B cell (primary cell): ENCODE results near the gene ERC1. TPM values are rescaled to one million over a fixed set of nuclear protein-coding genes. Genes with fewer than 3 reads are reported as not detected.

ENCODE experiments used
- ATAC-seq: fragments of 200-7000 bp; cut with Tn5 transposase; one replicate; pipeline ENCODE4 v1.10.0; 2021; ENCODE audit warnings: low read depth, mild to moderate bottlenecking, moderate number of reproducible peaks, moderate library complexity
- CTCF ChIA-PET: fragments of 350-600 bp; sonication (Branson Sonifier 250); formaldehyde crosslinking; loops from one replicate; lab custom pipeline; 2021; ENCODE audit warnings: antibody characterized with exemption, inconsistent platforms; lab: Charles Lee
- POLR2A ChIA-PET: fragments of 350-600 bp; sonication (Branson Sonifier 250); formaldehyde crosslinking; loops from one replicate; lab custom pipeline; 2021; ENCODE audit warnings: antibody characterized with exemption; lab: Charles Lee
- DNase-seq: peaks from one replicate; pipeline ENCODE4 v3.0.0; 2013
- H2AFZ ChIP-seq: 2 replicates; pipeline ENCODE4 v1.6.1; 2012; ENCODE audit warnings: mild to moderate bottlenecking, low read depth, low read length; ENCODE audit not compliant: insufficient read depth, poor library complexity, severe bottlenecking
- H3K27ac ChIP-seq, 2 donors: 1 replicate in 1 of 2; 2 replicates in 1 of 2; pipeline ENCODE4 v1.5.1; 2012 to 2013; ENCODE audit warnings: low read length in 2 of 2, mild to moderate bottlenecking in 2 of 2, moderate library complexity in 1 of 2
- H3K27me3 ChIP-seq, 4 experiments: fragments of 200-600 bp in 1 of 4; sonication (generic) in 1 of 4; replicated peaks in 1 of 4; 1 replicate in 2 of 4; 2 replicates in 2 of 4; pipeline versions ENCODE4 v1.6.1 to v1.7.0; 2013 to 2016; ENCODE audit warnings: low read length in 3 of 4, mild to moderate bottlenecking in 2 of 4, mixed read lengths in 1 of 4, moderate library complexity in 1 of 4; ENCODE audit not compliant: insufficient read depth in 4 of 4, control insufficient read depth in 3 of 4; ENCODE audit errors: control extremely low read depth in 1 of 4
- H3K36me3 ChIP-seq, 2 experiments: replicated peaks in 1 of 2; 1 replicate in 1 of 2; 2 replicates in 1 of 2; pipeline versions ENCODE4 v1.6.1 to v1.7.1; 2013; ENCODE audit warnings: low read length in 1 of 2; ENCODE audit not compliant: insufficient read depth in 2 of 2, control insufficient read depth in 1 of 2; ENCODE audit errors: control extremely low read depth in 1 of 2, extremely low read depth in 1 of 2
- H3K4me1 ChIP-seq, 2 donors: fragments of 200-600 bp in 1 of 2; sonication (generic) in 1 of 2; 1 replicate in 1 of 2; 2 replicates in 1 of 2; pipeline versions ENCODE4 v1.5.1 to v1.6.1; 2013 to 2017; ENCODE audit warnings: low read length in 2 of 2; ENCODE audit not compliant: control insufficient read depth in 2 of 2, insufficient read depth in 2 of 2
- H3K4me2 ChIP-seq: replicated peaks from 2 replicates; pipeline ENCODE3; 2012; ENCODE audit warnings: mild to moderate bottlenecking, low read depth, low read length; ENCODE audit not compliant: poor library complexity, severe bottlenecking
- H3K4me3 ChIP-seq, 5 experiments: fragments of 200-600 bp in 1 of 5; sonication (generic) in 1 of 5; 1 replicate in 3 of 5; 2 replicates in 2 of 5; pipeline versions ENCODE4 v1.5.1 to v1.7.0; 2011 to 2016; ENCODE audit warnings: low read length in 4 of 5, mild to moderate bottlenecking in 4 of 5, low read depth in 2 of 5, control low read depth in 1 of 5, moderate library complexity in 1 of 5; ENCODE audit not compliant: insufficient read depth in 1 of 5; ENCODE audit errors: control extremely low read depth in 1 of 5, extremely low read depth in 1 of 5
- H3K79me2 ChIP-seq: fragments of 200-600 bp; sonication (generic); one replicate; pipeline ENCODE4 v1.6.0; 2016; ENCODE audit warnings: low read length; ENCODE audit not compliant: control insufficient read depth, insufficient read depth
- H3K9ac ChIP-seq: fragments of 200-600 bp; sonication (generic); 2 replicates; pipeline ENCODE4 v1.6.1; 2017; ENCODE audit warnings: mild to moderate bottlenecking, low read length, moderate library complexity
- H3K9me3 ChIP-seq, 3 donors: one replicate each; pipeline versions ENCODE4 v1.6.1 to v1.7.1; 2013; ENCODE audit warnings: low read length in 2 of 3; ENCODE audit not compliant: control insufficient read depth in 2 of 3, insufficient read depth in 1 of 3; ENCODE audit errors: control extremely low read depth in 1 of 3
- H4K20me1 ChIP-seq: 2 replicates; pipeline ENCODE4 v1.6.0; 2012; ENCODE audit warnings: mild to moderate bottlenecking, low read length; ENCODE audit not compliant: insufficient read depth, control insufficient read depth, poor library complexity, severe bottlenecking
- H3K27ac Mint-ChIP-seq: one replicate; pipeline ENCODE4 v1.8.0; 2021; ENCODE audit warnings: mixed read lengths
- H3K27me3 Mint-ChIP-seq: one replicate; pipeline ENCODE4 v1.8.0; 2021; ENCODE audit warnings: mixed read lengths
- H3K4me1 Mint-ChIP-seq: one replicate; pipeline ENCODE4 v1.8.0; 2021; ENCODE audit warnings: mixed read lengths
- H3K4me3 Mint-ChIP-seq: one replicate; pipeline ENCODE4 v1.8.0; 2021; ENCODE audit warnings: mixed read lengths
- H3K9me3 Mint-ChIP-seq: one replicate; pipeline ENCODE4 v1.8.0; 2022; ENCODE audit warnings: mixed read lengths; ENCODE audit not compliant: insufficient read depth
- CTCF ChIP-seq: fragments of 200-600 bp; IDR thresholded peaks from one replicate; pipeline ENCODE4 v1.8.0; 2022; ENCODE audit warnings: antibody characterized with exemption, mild to moderate bottlenecking
- EZH2 ChIP-seq: IDR thresholded peaks from 2 replicates; pipeline ENCODE4 v1.6.1; 2012; ENCODE audit warnings: borderline replicate concordance, low read depth, mild to moderate bottlenecking, moderate library complexity, low read length; ENCODE audit not compliant: insufficient read depth, poor library complexity, severe bottlenecking
- WGBS: methylation state at CpG from one replicate; pipeline ENCODE4 v1.1.5; 2013; ENCODE audit warnings: missing lambda C conversion rate; ENCODE audit not compliant: insufficient coverage; 5-methylcytosine and 5-hydroxymethylcytosine counted together
- intact Hi-C: fragments of 100-400 bp; cut with micrococcal nuclease; formaldehyde crosslinking; loops from one replicate; pipeline ENCODE4 v1.10.0; 2022
- polyA plus RNA-seq: library from polyadenylated mRNA; depleted of rRNA; stranded (reverse); fragments of >200 nt; gene quantifications from 2 replicates; pipeline ENCODE4 v1.2.3, GENCODE V29; 2012
- total RNA-seq, 2 donors: library from RNA; stranded (reverse); fragments of 120-200 nt in 1 of 2; gene quantifications; 1 replicate in 1 of 2; 2 replicates in 1 of 2; pipeline versions ENCODE4 v1.2.3 to v1.2.4, GENCODE V29; 2013 to 2022

Gene ERC1
- total and polyA plus RNA-seq, 2 donors (not counting 1 experiment from before 2014, with no cell fraction given) = 4.0 to 77.6 TPM

- Histone ChIP-seq H3K79me2 (peaks cover 42% of the 10 kb centered on the region), H3K36me3 (no peaks in the 10 kb centered on the region), H3K9me3 (no peaks in the 10 kb centered on the region), H3K4me2 (no peak overlapping the region), H3K27me3 (no peaks in the 10 kb centered on the region), H3K27ac (peak overlapping the region in 1 of 2 donors; percentile 28), H3K4me3 (no peak overlapping the region), H2AFZ (peak overlapping the region; percentile 99), H3K4me1 (peaks cover 16 to 18% of the 10 kb centered on the region in 2 donors), H4K20me1 (no peaks in the 10 kb centered on the region), H3K9ac (no peak overlapping the region)
- ChIA-PET CTCF (interaction anchor here (4.1 kb wide), 1 partner anchor 42 kb away, joined by 31 read pairs; the partner anchor contains the start of gene RAD52), POLR2A (interaction anchor here (2.9 kb wide), 1 partner anchor 43 kb away, joined by 27 read pairs; the partner anchor contains the start of gene RAD52)
- peak overlapping the region; percentile 96 for H3K4me3 Mint-ChIP-seq
- no peaks in the 10 kb centered on the region for H3K27me3 Mint-ChIP-seq
- no peak overlapping the region for H3K27ac Mint-ChIP-seq
- H3K9me3 Mint-ChIP-seq = no peaks in the 10 kb centered on the region
- no peak for ATAC-seq
- intact Hi-C loops = loop anchor here (5.0 kb wide), 2 partner anchors 240 to 590 kb away; partner anchors contain the start of genes CCDC77 and WNK1
- DNase-seq = no peak
- WGBS = no CpG with 5 or more reads among the region's 1 CpG
- peaks cover 28% of the 10 kb centered on the region for H3K4me1 Mint-ChIP-seq
- no peak for TF ChIP-seq CTCF
- no peak for TF ChIP-seq EZH2
These were observed 1.6 kb downstream of the ERC1 start for GRCh38 chr12:992647-993046.

DNA sequence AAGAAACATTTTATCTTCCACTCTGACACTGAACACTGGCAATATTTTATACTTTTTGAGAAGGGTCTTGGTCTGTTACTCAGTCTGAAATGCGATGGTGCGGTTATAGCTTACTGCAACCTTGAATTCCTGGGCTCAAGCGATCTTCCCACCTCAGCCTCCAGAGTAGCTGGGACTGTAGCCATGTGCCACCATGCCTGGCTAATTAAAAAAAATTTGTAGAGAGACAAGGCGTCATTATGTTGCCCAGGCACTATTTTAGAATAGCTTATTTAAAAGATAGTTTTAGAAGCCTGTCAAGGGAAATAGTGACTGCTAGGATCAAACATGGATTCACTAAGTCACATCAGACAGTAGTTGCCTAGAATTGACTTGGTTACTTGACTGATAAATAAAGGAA, 5.9 kb downstream of the ERC1 start:
- H3K4me3 ChIP-seq = no peak overlapping the region
- H3K4me2 ChIP-seq = no peak overlapping the region
- H3K79me2 ChIP-seq = peaks cover 62% of the 10 kb centered on the region
- H4K20me1 ChIP-seq = no peaks in the 10 kb centered on the region
- no peak for TF ChIP-seq CTCF
- no peak for TF ChIP-seq EZH2
- ChIA-PET POLR2A (no interaction called here), CTCF (interaction anchor here (0.6 kb wide), 1 partner anchor 98 kb away, joined by 3 read pairs; no protein-coding TSS in a partner anchor)
- no peaks in the 10 kb centered on the region for H3K9me3 Mint-ChIP-seq
- no peak overlapping the region for H3K4me3 Mint-ChIP-seq
- intact Hi-C loops = no loop called here
- H3K4me1 ChIP-seq = peaks cover 8 to 17% of the 10 kb centered on the region in 2 donors
- H3K36me3 ChIP-seq = peaks cover 2 to 4% of the 10 kb centered on the region in 2 experiments
- H3K27me3 Mint-ChIP-seq = no peaks in the 10 kb centered on the region
- no peak overlapping the region for H3K9ac ChIP-seq
- no peak overlapping the region for H3K27ac Mint-ChIP-seq
- no peaks in the 10 kb centered on the region for H3K27me3 ChIP-seq
- H3K4me1 Mint-ChIP-seq = peaks cover 28% of the 10 kb centered on the region
- DNase-seq (no peak), ATAC-seq (no peak)
- H3K27ac ChIP-seq = no peak overlapping the region
- no peak overlapping the region for H2AFZ ChIP-seq
- H3K9me3 ChIP-seq = no peaks in the 10 kb centered on the region
- WGBS = 100% methylated on average over 4 of the region's 4 CpGs
